Esophagus muscularis mucosa (tissue), 4 donors: ENCODE results near the gene BBIP1. TPM values are rescaled to one million over a fixed set of nuclear protein-coding genes. Genes with fewer than 3 reads are reported as not detected.

Experiments
- DNase-seq: peaks from one replicate; pipeline ENCODE4 v3.0.0-alpha.2; 2017; ENCODE audit errors: extremely low spot score
- H3K27ac ChIP-seq, 4 donors: fragments of 200-600 bp; sonication (generic); replicated peaks in 1 of 4; 1 replicate in 3 of 4; 2 replicates in 1 of 4; pipeline ENCODE4 v1.5.1; 2016 to 2019; ENCODE audit warnings: mild to moderate bottlenecking in 1 of 4
- H3K27me3 ChIP-seq, 4 donors: fragments of 200-600 bp; sonication (generic); one replicate each; pipeline versions ENCODE4 v1.5.1 to v1.6.0; 2016 to 2019
- H3K36me3 ChIP-seq, 4 donors: fragments of 200-600 bp; sonication (generic); one replicate each; pipeline ENCODE4 v1.5.1; 2016 to 2019
- H3K4me1 ChIP-seq, 4 donors: fragments of 200-600 bp; sonication (generic); one replicate each; pipeline ENCODE4 v1.5.1; 2016 to 2019
- H3K4me3 ChIP-seq, 4 donors: fragments of 200-600 bp; sonication (generic); 1 replicate in 2 of 4; 2 replicates in 2 of 4; pipeline ENCODE4 v1.5.1; 2016 to 2019; ENCODE audit warnings: mild to moderate bottlenecking in 4 of 4, moderate library complexity in 1 of 4
- H3K9me3 ChIP-seq, 4 donors: fragments of 200-600 bp; sonication (generic); 1 replicate in 3 of 4; 2 replicates in 1 of 4; pipeline ENCODE4 v1.5.1; 2016 to 2019
- EP300 ChIP-seq: sonication (generic); formaldehyde crosslinking; IDR thresholded peaks from one replicate; pipeline ENCODE4 v1.6.1; 2017; ENCODE audit warnings: antibody characterized with exemption
- POLR2A ChIP-seq: fragments of 450-650 bp; IDR thresholded peaks from one replicate; pipeline ENCODE4 v1.6.1; 2017; ENCODE audit warnings: antibody characterized with exemption, moderate library complexity, mild to moderate bottlenecking, low read depth
- POLR2AphosphoS5 ChIP-seq, 2 donors: sonication (generic); formaldehyde crosslinking; IDR thresholded peaks; one replicate each; pipeline ENCODE4 v1.6.1; 2017; ENCODE audit warnings: antibody characterized with exemption in 2 of 2
- WGBS: methylation state at CpG from one replicate; pipeline ENCODE4 v1.1.5; 2018; 5-methylcytosine and 5-hydroxymethylcytosine counted together
- intact Hi-C: fragments of 100-400 bp; cut with DNase I; formaldehyde crosslinking; loops from one replicate; pipeline ENCODE4 v1.15.1; 2023
- total RNA-seq, 4 donors: library from RNA; depleted of rRNA; stranded (reverse); fragments of >200 nt; gene quantifications; one replicate each; pipeline versions ENCODE4 v1.1.0 to v1.2.1, GENCODE V29; 2016
- TF ChIP-seq, protein P1 (sequence below), 3 experiments: fragments of 200-600 bp in 2 of 3; fragments of 450-650 bp in 1 of 3; sonication (generic) in 2 of 3; IDR thresholded peaks; one replicate each; pipeline ENCODE4 v1.5.1; 2017 to 2019; ENCODE audit warnings: antibody characterized with exemption in 3 of 3, mild to moderate bottlenecking in 2 of 3, moderate library complexity in 1 of 3

The BBIP1 gene, protein sequence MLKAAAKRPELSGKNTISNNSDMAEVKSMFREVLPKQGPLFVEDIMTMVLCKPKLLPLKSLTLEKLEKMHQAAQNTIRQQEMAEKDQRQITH
- total RNA-seq = 10 to 100 TPM; 17.6 to 29.5 (median 27.0) TPM

DNA sequence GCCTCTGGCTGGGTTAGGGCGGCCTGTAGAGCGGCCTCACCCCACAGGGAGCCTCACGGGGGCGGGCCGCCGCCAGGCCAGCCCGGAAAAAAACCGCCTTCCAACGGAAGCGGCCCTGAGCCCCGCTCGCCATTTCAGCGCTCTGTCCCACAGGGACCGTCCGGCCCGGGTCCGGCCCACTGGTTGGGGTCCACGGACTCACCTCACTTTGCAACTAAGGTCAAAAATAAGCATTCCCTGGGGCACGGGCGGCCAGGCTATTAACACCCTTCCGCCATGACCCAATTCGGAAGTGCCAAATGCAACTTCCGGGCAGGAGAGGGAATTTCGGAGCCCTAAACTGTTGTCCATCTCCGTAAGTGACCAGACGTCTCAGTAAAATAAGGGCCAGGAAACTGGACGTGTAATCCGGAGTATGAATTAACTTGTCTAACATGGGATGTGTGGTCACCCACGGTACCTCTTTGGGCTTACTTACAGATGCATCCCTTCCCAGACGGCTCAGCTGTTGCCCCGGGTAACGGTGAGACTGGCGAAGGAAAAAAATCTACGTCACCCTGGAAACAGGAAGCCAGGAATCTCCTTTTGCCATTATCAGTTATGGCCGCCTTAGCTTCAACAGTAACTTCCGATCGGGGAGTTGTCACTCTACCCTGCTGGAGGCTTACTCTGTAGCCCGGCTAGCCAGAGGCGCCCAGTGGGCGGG is at the start of gene BBIP1:
Gene BBIP1 (minus strand): TSS at position 538 of the 706 bp plus-strand sequence. CDS start 1,023 bp downstream, outside the sequence.
- 0% methylated on average over 15 of the region's 40 CpGs for WGBS

DNA sequence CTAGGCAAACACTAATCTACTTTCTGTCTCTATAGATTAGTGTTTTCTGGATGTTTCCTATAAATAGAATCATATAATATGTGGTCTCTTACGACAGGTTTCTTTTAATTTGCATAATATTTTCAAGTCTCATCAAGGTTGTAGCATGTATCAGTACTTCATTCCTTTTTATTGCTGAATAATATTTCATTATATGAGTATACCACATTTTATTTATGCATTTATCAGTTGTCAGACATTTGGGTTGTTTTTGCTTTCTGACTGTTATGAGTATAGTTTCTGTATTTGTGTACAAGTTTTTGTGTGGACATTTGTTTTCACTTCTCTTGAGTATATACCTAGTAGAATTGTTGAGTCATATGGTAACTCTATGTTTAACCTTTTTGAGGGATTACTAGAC is 48.7 kb upstream of the BBIP1 start:
- H3K27ac ChIP-seq = no peak overlapping the region
- H3K4me3 ChIP-seq = no peak overlapping the region
- 0% methylated on average over 1 of the region's 1 CpG for WGBS
- intact Hi-C loops = no loop called here
- DNase-seq = no peak
- TF ChIP-seq EP300 (no peak), POLR2AphosphoS5 (IDR thresholded peaks at IDR 0.05) (no peak), POLR2A (no peak)
- TF ChIP-seq, protein P1, sequence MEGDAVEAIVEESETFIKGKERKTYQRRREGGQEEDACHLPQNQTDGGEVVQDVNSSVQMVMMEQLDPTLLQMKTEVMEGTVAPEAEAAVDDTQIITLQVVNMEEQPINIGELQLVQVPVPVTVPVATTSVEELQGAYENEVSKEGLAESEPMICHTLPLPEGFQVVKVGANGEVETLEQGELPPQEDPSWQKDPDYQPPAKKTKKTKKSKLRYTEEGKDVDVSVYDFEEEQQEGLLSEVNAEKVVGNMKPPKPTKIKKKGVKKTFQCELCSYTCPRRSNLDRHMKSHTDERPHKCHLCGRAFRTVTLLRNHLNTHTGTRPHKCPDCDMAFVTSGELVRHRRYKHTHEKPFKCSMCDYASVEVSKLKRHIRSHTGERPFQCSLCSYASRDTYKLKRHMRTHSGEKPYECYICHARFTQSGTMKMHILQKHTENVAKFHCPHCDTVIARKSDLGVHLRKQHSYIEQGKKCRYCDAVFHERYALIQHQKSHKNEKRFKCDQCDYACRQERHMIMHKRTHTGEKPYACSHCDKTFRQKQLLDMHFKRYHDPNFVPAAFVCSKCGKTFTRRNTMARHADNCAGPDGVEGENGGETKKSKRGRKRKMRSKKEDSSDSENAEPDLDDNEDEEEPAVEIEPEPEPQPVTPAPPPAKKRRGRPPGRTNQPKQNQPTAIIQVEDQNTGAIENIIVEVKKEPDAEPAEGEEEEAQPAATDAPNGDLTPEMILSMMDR (IDR thresholded peaks at IDR 0.05) = no peak
- no peaks in the 10 kb centered on the region for H3K27me3 ChIP-seq
- peaks cover 6 to 50% (median 31%) of the 10 kb centered on the region in 4 donors for H3K4me1 ChIP-seq
- no peaks in the 10 kb centered on the region for H3K36me3 ChIP-seq
- H3K9me3 ChIP-seq = no peaks in the 10 kb centered on the region

More for the DNA sequence above, at the start of gene BBIP1:
- H3K36me3 ChIP-seq = peaks cover 0 to 6% (median 0%) of the 10 kb centered on the region in 4 donors
- intact Hi-C loops = loop anchor here (5.0 kb wide), 1 partner anchor 46 kb away; the partner anchor contains the start of gene PDCD4
- H3K4me1 ChIP-seq = peaks cover 16 to 45% (median 42%) of the 10 kb centered on the region in 4 donors
- peak; percentile 99 for DNase-seq
- TF ChIP-seq POLR2AphosphoS5 (IDR thresholded peaks at IDR 0.05) (peak; percentile 68 to 86), POLR2A (peak; percentile 69), EP300 (peak; percentile 14)
- TF ChIP-seq, protein P1 (IDR thresholded peaks at IDR 0.05) = no peak
- H3K27ac ChIP-seq = peak within 1 kb of the TSS; percentile 98 to 99 (median 98)
- peak within 1 kb of the TSS; percentile 79 to 92 (median 88) for H3K4me3 ChIP-seq
- H3K27me3 ChIP-seq = no peaks in the 10 kb centered on the region
- H3K9me3 ChIP-seq = no peaks in the 10 kb centered on the region

DNA sequence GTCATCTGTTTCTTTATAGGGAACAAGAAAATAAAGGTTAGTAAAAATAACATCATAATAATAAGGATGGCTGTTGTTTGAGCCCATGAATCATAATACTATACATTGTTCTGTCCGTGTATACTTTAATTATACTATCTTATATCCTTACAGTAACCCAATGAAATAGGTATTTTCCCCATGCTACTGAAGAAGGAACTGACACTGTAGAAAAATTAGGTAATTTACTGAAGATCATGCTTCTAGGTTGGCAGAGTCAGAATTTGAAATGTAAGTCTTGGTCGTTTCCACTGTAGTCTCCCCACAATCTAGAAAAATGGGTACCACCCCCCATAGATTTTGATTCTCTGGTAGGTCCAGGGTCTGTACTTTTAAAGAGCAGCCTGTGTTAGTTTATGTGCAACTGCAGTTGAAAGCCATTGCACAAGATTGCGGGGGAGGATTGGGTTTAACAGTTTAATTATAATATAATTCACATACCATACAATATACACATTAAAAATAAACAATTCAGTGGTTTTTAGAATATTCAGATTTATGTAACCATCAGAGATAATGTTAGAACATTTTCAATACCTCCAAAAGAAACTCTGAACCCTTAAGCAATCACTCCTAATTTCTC is 48.1 kb upstream of the BBIP1 start:
- Histone ChIP-seq H3K36me3 (no peaks in the 10 kb centered on the region), H3K27ac (no peak overlapping the region), H3K27me3 (no peaks in the 10 kb centered on the region), H3K4me3 (no peak overlapping the region), H3K4me1 (peaks cover 6 to 52% (median 35%) of the 10 kb centered on the region in 4 donors), H3K9me3 (no peaks in the 10 kb centered on the region)
- WGBS = 87% methylated on average over 3 of the region's 3 CpGs
- intact Hi-C loops = no loop called here
- DNase-seq = no peak
- TF ChIP-seq POLR2AphosphoS5 (IDR thresholded peaks at IDR 0.05) (no peak), POLR2A (no peak), EP300 (no peak)
- TF ChIP-seq, protein P1 (IDR thresholded peaks at IDR 0.05) = no peak

DNA sequence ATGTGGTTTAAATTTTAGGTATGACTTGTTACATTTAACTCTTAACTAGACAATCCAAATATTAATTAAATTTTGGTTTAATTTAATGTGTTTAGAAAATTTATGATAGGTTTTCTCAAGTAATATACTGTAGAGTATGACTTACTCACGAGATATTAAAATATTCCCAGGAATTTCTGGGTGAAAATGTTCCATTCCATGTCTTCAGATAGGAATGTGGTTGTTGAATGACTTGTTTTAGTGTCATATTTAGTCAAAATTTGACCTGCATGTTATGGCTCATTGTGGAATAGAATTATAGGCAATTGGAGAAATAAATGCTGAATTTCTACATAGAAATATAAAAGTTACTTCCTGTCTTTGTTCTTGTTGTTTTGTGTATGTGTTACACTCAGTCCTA is 47.2 kb upstream of the BBIP1 start:
- Histone ChIP-seq H3K27ac (no peak overlapping the region), H3K9me3 (no peaks in the 10 kb centered on the region), H3K27me3 (no peaks in the 10 kb centered on the region), H3K4me3 (no peak overlapping the region), H3K4me1 (peaks cover 6 to 61% (median 44%) of the 10 kb centered on the region in 4 donors), H3K36me3 (no peaks in the 10 kb centered on the region)
- TF ChIP-seq POLR2A = no peak
- TF ChIP-seq, protein P1 (IDR thresholded peaks at IDR 0.05) = no peak
- intact Hi-C loops = no loop called here
- no peak for DNase-seq
- 91% methylated on average over 1 of the region's 1 CpG for WGBS
